HT-29 (cell line): ENCODE measurements around the gene CTNNAL1. TPM values are rescaled to one million over a fixed set of nuclear protein-coding genes. Genes with fewer than 3 reads are reported as not detected.

Source experiments
- DNase-seq: peaks from one replicate; pipeline ENCODE4 v3.0.0-alpha.2; 2015; ENCODE audit warnings: low spot score
- total RNA-seq: library from RNA; depleted of rRNA; stranded (reverse); fragments of >200 nt; shearing (Covaris generic); gene quantifications from 2 replicates; pipeline ENCODE4 v1.2.3, GENCODE V29; 2014

The CTNNAL1 gene
- total RNA-seq, 1 experiment from 2014 or later, result 24.7 TPM

- DNase-seq, result no peak
Measured at GRCh38 chr9:109027176-109027575, 13.9 kb upstream of the CTNNAL1 start.

- DNase-seq, result no peak
Measured at GRCh38 chr9:109026306-109026705, 13.0 kb upstream of the CTNNAL1 start.

- DNase-seq, result no peak
Measured at GRCh38 chr9:109022873-109023272, 9.6 kb upstream of the CTNNAL1 start.

GRCh38 chr9:109020581-109021511, 7.5 kb upstream of the CTNNAL1 start:
- DNase-seq, result no peak

GRCh38 chr9:109020113-109020512, 6.8 kb upstream of the CTNNAL1 start:
- DNase-seq, result no peak

- no peak for DNase-seq
Measured at GRCh38 chr9:109019420-109019819, 6.1 kb upstream of the CTNNAL1 start.

- DNase-seq, result no peak
Measured at GRCh38 chr9:109017493-109017892, 4.2 kb upstream of the CTNNAL1 start.

- DNase-seq, result no peak
Measured at GRCh38 chr9:109017061-109017460, 3.8 kb upstream of the CTNNAL1 start.

GRCh38 chr9:109016132-109016531, 2.8 kb upstream of the CTNNAL1 start:
- DNase-seq, result no peak

- no peak for DNase-seq
Measured at GRCh38 chr9:109014608-109015280, 1.4 kb upstream of the CTNNAL1 start.

GRCh38 chr9:109013679-109014607, 644 bp upstream of the CTNNAL1 start:
- DNase-seq, result peak; percentile 10

- peak; percentile 88 for DNase-seq
Measured at GRCh38 chr9:109012009-109012875, 1.1 kb downstream of the CTNNAL1 start.

- DNase-seq, result no peak
Measured at GRCh38 chr9:109011231-109011671, 2.0 kb downstream of the CTNNAL1 start.

GRCh38 chr9:109010746-109011145, 2.6 kb downstream of the CTNNAL1 start:
- peak; percentile 43 for DNase-seq

GRCh38 chr9:109005678-109006077, 7.6 kb downstream of the CTNNAL1 start:
- no peak for DNase-seq

GRCh38 chr9:109003116-109003515, 10.2 kb downstream of the CTNNAL1 start:
- DNase-seq, result no peak

- no peak for DNase-seq
Measured at GRCh38 chr9:109002141-109002540, 11.2 kb downstream of the CTNNAL1 start.

- DNase-seq, result no peak
Measured at GRCh38 chr9:109001275-109001676, 12.0 kb downstream of the CTNNAL1 start.

GRCh38 chr9:108997112-108997511, 16.2 kb downstream of the CTNNAL1 start:
- DNase-seq, result no peak

- DNase-seq, result no peak
Measured at GRCh38 chr9:108996643-108997042, 16.7 kb downstream of the CTNNAL1 start.

GRCh38 chr9:108994695-108995094, 18.6 kb downstream of the CTNNAL1 start:
- DNase-seq, result no peak
